Muscle layer of duodenum (tissue), 2 donors: Measurements from ENCODE around the gene AOAH.
"Not testable (repeated sequence)": the region's sequence is repeated elsewhere in the genome, so short reads cannot be mapped to it uniquely, and the experiment has no call there.

Experiments used
- H3K27ac ChIP-seq: one replicate; pipeline ENCODE4 v1.7.0; 2013; ENCODE audit warnings: mild to moderate bottlenecking, low read length
- H3K27me3 ChIP-seq: one replicate; pipeline ENCODE4 v1.7.0; 2013; ENCODE audit warnings: low read depth, mild to moderate bottlenecking, control low read depth, low read length
- H3K36me3 ChIP-seq, 2 donors: one replicate each; pipeline ENCODE4 v1.7.0; 2013; ENCODE audit warnings: low read length in 2 of 2, control low read depth in 1 of 2, mild to moderate bottlenecking in 1 of 2; ENCODE audit not compliant: insufficient read depth in 2 of 2, control insufficient read depth in 1 of 2
- H3K4me1 ChIP-seq, 2 donors: one replicate each; pipeline ENCODE4 v1.7.0; 2013; ENCODE audit warnings: low read length in 2 of 2, mild to moderate bottlenecking in 2 of 2, control low read depth in 1 of 2, moderate library complexity in 1 of 2; ENCODE audit not compliant: insufficient read depth in 2 of 2, control insufficient read depth in 1 of 2
- H3K4me3 ChIP-seq, 2 donors: one replicate each; pipeline ENCODE4 v1.7.0; 2013; ENCODE audit warnings: low read length in 2 of 2, low read depth in 1 of 2, mild to moderate bottlenecking in 1 of 2
- H3K9me3 ChIP-seq, 2 donors: one replicate each; pipeline ENCODE4 v1.7.0; 2013; ENCODE audit warnings: low read length in 2 of 2, control low read depth in 1 of 2, mild to moderate bottlenecking in 1 of 2; ENCODE audit not compliant: control insufficient read depth in 1 of 2
- donor health status: healthy.

Gene AOAH

GRCh38 chr7:36719083-36719632, 5.1 kb downstream of the AOAH start:
- Histone ChIP-seq H3K27me3 (no peaks in the 10 kb centered on the region), H3K27ac (no peak overlapping the region), H3K4me3 (no peak overlapping the region), H3K9me3 (peaks cover 0 to 2% of the 10 kb centered on the region in 2 donors), H3K4me1 (no peaks in the 10 kb centered on the region), H3K36me3 (no peaks in the 10 kb centered on the region)

GRCh38 chr7:36717586-36717985, 6.7 kb downstream of the AOAH start:
- Histone ChIP-seq H3K27me3 (no peaks in the 10 kb centered on the region), H3K4me3 (no peak overlapping the region), H3K27ac (no peak overlapping the region), H3K4me1 (no peaks in the 10 kb centered on the region), H3K9me3 (peaks cover 0 to 2% of the 10 kb centered on the region in 2 donors), H3K36me3 (no peaks in the 10 kb centered on the region)

- H3K27ac ChIP-seq, H3K36me3 ChIP-seq, H3K4me3 ChIP-seq, H3K4me1 ChIP-seq, H3K9me3 ChIP-seq, H3K27me3 ChIP-seq: not testable (repeated sequence)
Observed at GRCh38 chr7:36716802-36717201, 7.5 kb downstream of the AOAH start.

- Histone ChIP-seq H3K27ac (no peak overlapping the region), H3K27me3 (no peaks in the 10 kb centered on the region), H3K36me3 (no peaks in the 10 kb centered on the region), H3K4me3 (no peak overlapping the region), H3K4me1 (no peaks in the 10 kb centered on the region), H3K9me3 (peaks cover 0 to under 1% of the 10 kb centered on the region in 2 donors)
Observed at GRCh38 chr7:36712015-36712414, 12.3 kb downstream of the AOAH start.

DNA sequence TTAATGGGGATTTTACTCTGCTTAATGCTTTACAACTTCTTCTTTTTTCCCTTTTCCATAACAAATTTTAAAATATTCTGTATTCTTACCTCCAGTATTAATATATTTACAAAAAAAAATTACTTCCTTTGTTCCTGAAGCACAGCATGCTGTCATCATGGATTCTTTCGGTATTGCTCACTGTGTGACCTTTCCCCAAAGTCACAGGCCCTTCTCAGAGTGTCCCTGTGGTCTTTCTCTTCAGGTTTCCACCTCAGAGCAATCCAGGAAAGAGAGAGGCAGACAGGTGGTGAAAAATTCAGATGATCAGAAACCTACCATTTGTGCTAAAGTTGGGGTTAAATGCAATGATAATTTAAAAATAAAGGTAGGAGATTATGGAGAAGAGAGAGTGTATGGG, 13.0 kb downstream of the AOAH start:
- no peaks in the 10 kb centered on the region for H3K36me3 ChIP-seq
- no peaks in the 10 kb centered on the region for H3K4me1 ChIP-seq
- H3K9me3 ChIP-seq = peaks cover 0 to 4% of the 10 kb centered on the region in 2 donors
- no peak overlapping the region for H3K27ac ChIP-seq
- no peaks in the 10 kb centered on the region for H3K27me3 ChIP-seq
- no peak overlapping the region for H3K4me3 ChIP-seq

DNA sequence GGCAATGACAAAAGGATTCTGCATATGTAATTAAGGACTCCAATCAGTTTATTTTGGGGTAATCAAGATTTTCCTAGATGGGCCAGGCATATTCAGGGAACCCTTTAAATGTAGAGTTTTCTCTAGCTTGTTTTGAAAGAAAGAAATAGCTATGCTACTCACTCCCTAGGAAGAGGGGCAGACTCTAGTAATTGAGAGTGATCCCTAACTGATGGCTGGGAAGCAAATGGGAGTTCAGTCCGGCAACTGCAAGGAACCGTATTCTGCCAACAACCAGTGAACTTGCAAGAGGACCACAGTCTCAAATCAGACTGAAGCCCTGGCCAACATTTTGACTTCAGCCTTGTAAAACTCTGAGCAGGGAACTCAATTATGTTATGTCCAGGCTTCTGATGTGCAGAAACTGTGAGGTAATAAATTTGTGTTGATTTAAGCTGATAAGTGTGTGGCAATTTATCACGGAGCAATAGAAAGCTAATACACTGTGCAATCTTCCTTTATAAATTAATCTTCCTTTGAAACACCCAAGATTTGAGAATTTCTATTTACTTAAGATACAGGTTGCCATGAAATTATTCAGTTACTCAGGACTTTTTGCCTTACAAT, 14.0 kb downstream of the AOAH start:
- Histone ChIP-seq H3K27me3 (no peaks in the 10 kb centered on the region), H3K36me3 (no peaks in the 10 kb centered on the region), H3K4me1 (no peaks in the 10 kb centered on the region), H3K27ac (no peak overlapping the region), H3K9me3 (peaks cover 0 to 5% of the 10 kb centered on the region in 2 donors), H3K4me3 (no peak overlapping the region)

DNA sequence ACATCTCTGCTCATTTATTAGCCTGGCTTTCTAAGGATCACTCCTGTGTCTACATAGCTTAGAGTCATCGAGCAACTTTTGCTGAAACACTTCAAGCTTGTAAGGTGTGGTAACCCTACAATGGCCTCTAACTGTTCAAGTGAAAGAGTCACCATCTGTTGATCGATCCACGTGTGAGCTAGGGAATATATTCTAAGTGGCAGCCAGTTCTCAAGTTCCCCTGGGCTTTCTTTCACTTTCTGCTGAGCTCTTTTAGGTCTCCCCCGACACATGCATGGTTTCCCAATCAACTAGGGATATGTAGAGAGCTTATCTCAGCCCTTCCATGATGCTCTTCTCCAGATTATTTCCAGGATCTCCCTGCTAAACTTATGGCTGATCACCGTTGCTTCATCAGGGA, 15.5 kb downstream of the AOAH start:
- H3K4me1 ChIP-seq = no peaks in the 10 kb centered on the region
- no peak overlapping the region for H3K27ac ChIP-seq
- H3K36me3 ChIP-seq = no peaks in the 10 kb centered on the region
- no peak overlapping the region for H3K4me3 ChIP-seq
- no peaks in the 10 kb centered on the region for H3K27me3 ChIP-seq
- peaks cover 0 to 5% of the 10 kb centered on the region in 2 donors for H3K9me3 ChIP-seq

DNA sequence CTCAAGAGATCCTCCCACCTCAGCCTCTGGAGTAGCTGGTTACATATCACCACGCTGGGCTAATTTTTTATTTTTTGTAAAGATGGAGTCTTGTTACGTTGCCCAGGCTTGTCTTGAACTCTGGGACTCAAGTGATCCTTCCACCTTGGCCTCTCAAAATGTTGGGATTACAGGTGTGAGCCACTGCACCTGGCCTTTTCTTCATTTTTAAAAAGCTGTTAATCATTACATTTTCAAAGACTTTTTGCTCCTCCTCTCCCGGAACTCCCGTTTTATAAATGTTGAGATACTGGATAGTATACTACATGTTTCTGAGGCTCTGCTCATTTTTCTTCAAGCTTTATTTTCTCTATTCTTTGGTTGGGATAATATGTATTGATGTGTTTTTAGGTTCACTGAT, 16.4 kb downstream of the AOAH start:
- Histone ChIP-seq H3K4me3 (no peak overlapping the region), H3K27ac (no peak overlapping the region), H3K36me3 (no peaks in the 10 kb centered on the region), H3K4me1 (no peaks in the 10 kb centered on the region), H3K9me3 (peaks cover 0 to 5% of the 10 kb centered on the region in 2 donors), H3K27me3 (no peaks in the 10 kb centered on the region)

DNA sequence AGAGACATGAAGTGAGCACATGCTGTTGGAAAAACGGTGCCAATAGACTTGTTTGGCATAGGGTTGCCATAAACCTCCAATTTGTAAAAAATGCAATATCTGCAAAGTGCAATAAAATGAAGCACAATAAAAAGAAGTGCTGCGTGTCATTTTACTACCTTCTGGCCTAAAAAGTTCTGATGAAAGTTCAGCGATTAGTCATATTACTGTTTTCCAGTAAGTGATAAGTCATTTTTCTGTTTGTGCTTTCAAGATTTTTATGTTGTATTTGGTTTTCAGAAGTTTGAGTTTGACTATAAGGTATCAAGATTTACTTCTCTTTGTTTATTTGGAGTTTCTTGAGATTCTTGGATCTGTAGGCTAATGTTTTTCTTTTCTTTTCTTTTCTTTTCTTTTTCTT, 16.8 kb downstream of the AOAH start:
- H3K36me3 ChIP-seq = no peaks in the 10 kb centered on the region
- no peaks in the 10 kb centered on the region for H3K27me3 ChIP-seq
- no peak overlapping the region for H3K4me3 ChIP-seq
- H3K9me3 ChIP-seq = peaks cover 0 to 5% of the 10 kb centered on the region in 2 donors
- no peak overlapping the region for H3K27ac ChIP-seq
- H3K4me1 ChIP-seq = no peaks in the 10 kb centered on the region

DNA sequence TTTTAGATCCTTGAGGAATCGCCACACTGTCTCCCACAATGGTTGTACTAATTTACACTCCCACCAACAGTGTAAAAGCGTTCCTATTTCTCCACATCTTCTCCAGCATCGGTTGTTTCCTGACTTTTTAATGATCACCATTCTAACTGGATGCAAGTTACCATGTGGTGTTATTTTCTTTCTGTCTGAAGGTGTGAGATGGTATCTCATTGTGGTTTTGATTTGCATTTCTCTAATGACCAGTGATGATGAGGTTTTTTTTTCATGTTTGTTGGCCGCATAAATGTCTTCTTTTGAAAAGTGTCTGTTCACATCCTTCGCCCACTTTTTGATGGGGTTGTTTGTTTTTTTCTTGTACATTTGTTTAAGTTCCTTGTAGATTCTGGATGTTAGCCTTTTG, 20.4 kb downstream of the AOAH start:
- H3K36me3 ChIP-seq, H3K4me1 ChIP-seq, H3K4me3 ChIP-seq, H3K27ac ChIP-seq, H3K9me3 ChIP-seq, H3K27me3 ChIP-seq: not testable (repeated sequence)

DNA sequence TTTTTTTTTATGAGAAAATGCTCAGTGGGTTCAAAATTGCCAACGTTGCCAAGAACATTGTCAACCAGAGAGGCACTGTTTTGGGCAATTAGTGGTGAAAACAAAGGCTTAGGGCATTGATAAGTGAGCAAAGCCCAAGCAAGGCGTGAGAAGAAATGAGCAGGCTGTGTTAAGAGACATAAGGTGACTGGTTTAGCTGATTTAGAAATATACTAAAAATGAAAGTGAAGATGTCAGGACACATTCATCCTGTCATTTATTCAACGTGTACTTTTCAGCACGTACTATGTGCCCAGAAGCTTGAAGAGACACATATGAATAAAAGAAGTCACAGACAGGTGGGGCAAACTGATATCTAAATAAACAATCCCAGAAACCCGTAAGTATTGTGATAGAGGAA, 31.8 kb downstream of the AOAH start:
- Histone ChIP-seq H3K36me3 (no peaks in the 10 kb centered on the region), H3K27ac (no peak overlapping the region), H3K4me1 (peaks cover 0 to 4% of the 10 kb centered on the region in 2 donors), H3K4me3 (no peak overlapping the region), H3K9me3 (no peaks in the 10 kb centered on the region), H3K27me3 (no peaks in the 10 kb centered on the region)

- no peak overlapping the region for H3K4me3 ChIP-seq
- no peaks in the 10 kb centered on the region for H3K36me3 ChIP-seq
- no peaks in the 10 kb centered on the region for H3K9me3 ChIP-seq
- no peaks in the 10 kb centered on the region for H3K27me3 ChIP-seq
- no peak overlapping the region for H3K27ac ChIP-seq
- H3K4me1 ChIP-seq = peaks cover 0 to 4% of the 10 kb centered on the region in 2 donors
Observed at GRCh38 chr7:36691983-36692382, 32.3 kb downstream of the AOAH start.
